Measurements from ENCODE around the gene FOXO1.
A peak's percentile ranks its signal among the peaks of the same experiment; 100 is the strongest.

Gene FOXO1

GRCh38 chr13:40592035-40592434, 74.4 kb downstream of the FOXO1 start:
- no peak for DNase-seq (ENCODE audit: low read depth)
- no peak for TF ChIP-seq CTCF (IDR thresholded peaks at IDR 0.05; ENCODE audit: insufficient read depth, low read depth, low read length, missing control alignments)
- H3K4me3 ChIP-seq (ENCODE audit: low read depth, low read length), result no peak overlapping the region

- no peak overlapping the region for H3K4me3 ChIP-seq (ENCODE audit: low read depth, low read length)
- TF ChIP-seq CTCF (IDR thresholded peaks at IDR 0.05; ENCODE audit: insufficient read depth, low read depth, low read length, missing control alignments), result no peak
- DNase-seq (ENCODE audit: low read depth), result no peak
Observed at GRCh38 chr13:40591091-40591490, 75.3 kb downstream of the FOXO1 start.

- DNase-seq (ENCODE audit: low read depth), result no peak
- H3K4me3 ChIP-seq (ENCODE audit: low read depth, low read length), result peak overlapping the region; percentile 28; the same call in 1 of the 2 replicates
- no peak for TF ChIP-seq CTCF (IDR thresholded peaks at IDR 0.05; ENCODE audit: insufficient read depth, low read depth, low read length, missing control alignments)
Observed at GRCh38 chr13:40590112-40590862, 76.2 kb downstream of the FOXO1 start.

GRCh38 chr13:40589285-40590109, 76.9 kb downstream of the FOXO1 start:
- peak; percentile 95 for DNase-seq (ENCODE audit: low read depth)
- no peak for TF ChIP-seq CTCF (IDR thresholded peaks at IDR 0.05; ENCODE audit: insufficient read depth, low read depth, low read length, missing control alignments)
- H3K4me3 ChIP-seq (ENCODE audit: low read depth, low read length), result peak overlapping the region; percentile 28; the same call in 1 of the 2 replicates

- no peak for DNase-seq (ENCODE audit: low read depth)
- no peak for TF ChIP-seq CTCF (IDR thresholded peaks at IDR 0.05; ENCODE audit: insufficient read depth, low read depth, low read length, missing control alignments)
- no peak overlapping the region for H3K4me3 ChIP-seq (ENCODE audit: low read depth, low read length)
Observed at GRCh38 chr13:40588101-40588500, 78.3 kb downstream of the FOXO1 start.

- H3K4me3 ChIP-seq (ENCODE audit: low read depth, low read length), result no peak overlapping the region
- TF ChIP-seq CTCF (IDR thresholded peaks at IDR 0.05; ENCODE audit: insufficient read depth, low read depth, low read length, missing control alignments), result no peak
- DNase-seq (ENCODE audit: low read depth), result no peak
Observed at GRCh38 chr13:40586886-40587565, 79.4 kb downstream of the FOXO1 start.
